DOHH2 (cell line): ENCODE data around the gene GDF7.
A peak's percentile ranks its signal among the peaks of the same experiment; 100 is the strongest.

ENCODE experiments used
- H3F3A ChIP-seq: fragments of 200-600 bp; sonication (generic), shearing (Covaris generic); 2 replicates; pipeline ENCODE4 v1.6.0; 2016; ENCODE audit warnings: antibody characterized with exemption, mild to moderate bottlenecking; ENCODE audit not compliant: control insufficient read depth, insufficient read depth
- H3K27ac ChIP-seq: fragments of 200-600 bp; sonication (generic); 2 replicates; pipeline ENCODE4 v1.5.1; 2014; ENCODE audit warnings: low read depth, mild to moderate bottlenecking, low read length, moderate library complexity
- H3K27me3 ChIP-seq: fragments of 200-600 bp; sonication (generic); 2 replicates; pipeline ENCODE4 v1.6.1; 2014; ENCODE audit warnings: mild to moderate bottlenecking, low read length, mixed read lengths; ENCODE audit not compliant: control insufficient read depth
- H3K36me3 ChIP-seq: fragments of 200-600 bp; sonication (generic); 2 replicates; pipeline ENCODE4 v1.6.1; 2014; ENCODE audit warnings: mild to moderate bottlenecking, low read length, moderate library complexity, mixed read lengths; ENCODE audit not compliant: control insufficient read depth
- H3K4me1 ChIP-seq: fragments of 200-600 bp; sonication (generic); 2 replicates; pipeline ENCODE4 v1.6.1; 2014; ENCODE audit warnings: mild to moderate bottlenecking, low read length, mixed read lengths; ENCODE audit not compliant: control insufficient read depth
- H3K4me2 ChIP-seq: fragments of 200-600 bp; sonication (generic); 2 replicates; pipeline ENCODE4 v1.6.0; 2014; ENCODE audit warnings: mild to moderate bottlenecking, low read length, moderate library complexity
- H3K4me3 ChIP-seq: fragments of 200-600 bp; sonication (generic); 2 replicates; pipeline ENCODE4 v1.5.1; 2014; ENCODE audit warnings: mild to moderate bottlenecking, low read length, mixed read lengths
- H3K79me2 ChIP-seq: fragments of 200-600 bp; sonication (generic); 2 replicates; pipeline ENCODE4 v1.6.1; 2014; ENCODE audit warnings: mild to moderate bottlenecking, low read length, mixed read lengths; ENCODE audit not compliant: control insufficient read depth
- H3K9me2 ChIP-seq: fragments of 200-600 bp; sonication (generic); replicated peaks from 2 replicates; pipeline ENCODE4 v1.6.1; 2014; ENCODE audit warnings: mild to moderate bottlenecking, low read length, mixed read lengths; ENCODE audit not compliant: control insufficient read depth
- H3K9me3 ChIP-seq: fragments of 200-600 bp; sonication (generic); 2 replicates; pipeline ENCODE4 v1.6.1; 2014; ENCODE audit warnings: antibody characterized with exemption, low read length, mixed read lengths; ENCODE audit not compliant: control insufficient read depth, insufficient read depth
- H4K20me1 ChIP-seq: fragments of 200-600 bp; sonication (generic); 2 replicates; pipeline ENCODE4 v1.6.0; 2014; ENCODE audit warnings: low read depth, mild to moderate bottlenecking, antibody characterized with exemption, low read length, moderate library complexity; ENCODE audit not compliant: control insufficient read depth, insufficient read depth
- EZH2phosphoT487 ChIP-seq: fragments of 200-600 bp; sonication (generic); IDR thresholded peaks from 2 replicates; pipeline ENCODE4 v1.6.1; 2017; ENCODE audit warnings: borderline replicate concordance, mild to moderate bottlenecking, antibody characterized with exemption, low read length, moderate library complexity, mixed read lengths
- TF ChIP-seq, protein P1 (sequence below): fragments of 200-600 bp; sonication (generic); IDR thresholded peaks from one replicate; pipeline ENCODE4 v1.5.1; 2014; ENCODE audit warnings: antibody characterized with exemption, mild to moderate bottlenecking, low read depth, low read length; ENCODE audit not compliant: poor library complexity, severe bottlenecking

Gene GDF7

DNA sequence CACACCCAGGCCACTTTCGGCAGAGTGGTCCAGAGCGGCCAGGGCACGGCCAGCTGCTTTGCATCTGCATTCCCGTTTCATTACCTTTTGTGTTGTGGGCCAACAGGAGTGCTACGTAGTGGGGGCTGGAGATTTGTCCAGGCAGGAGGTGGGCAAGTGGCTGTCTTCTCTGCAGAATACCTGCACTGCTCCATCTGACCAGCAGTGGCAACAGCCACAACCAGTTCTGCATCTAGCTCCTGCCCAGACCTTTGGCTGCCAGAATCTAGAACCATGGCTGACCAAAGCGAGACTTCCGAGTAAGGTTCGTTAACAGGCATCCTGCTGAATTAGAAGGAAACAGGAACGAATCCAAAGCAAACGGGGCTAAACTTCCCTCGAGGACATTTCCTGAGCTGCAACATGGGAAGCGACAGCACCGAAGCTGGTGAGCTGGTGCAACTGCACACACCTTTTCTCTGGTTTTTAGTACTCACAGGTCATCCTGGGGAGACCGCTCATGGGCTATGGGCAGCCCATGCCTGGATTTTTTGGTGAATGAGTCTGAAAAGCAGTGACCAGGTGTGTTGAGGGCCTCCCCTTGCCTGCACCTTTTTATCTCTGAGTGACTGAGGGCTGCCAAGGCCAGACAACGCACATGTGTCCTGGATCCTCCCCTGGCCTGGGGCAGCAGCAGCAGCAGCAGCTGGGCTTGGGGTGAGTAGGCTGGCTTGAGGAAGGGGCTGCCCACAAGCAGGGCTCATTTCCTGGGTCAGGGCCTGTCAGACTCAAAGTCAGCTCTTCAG is 10.5 kb downstream of the GDF7 start:
- Histone ChIP-seq H4K20me1 (no peaks in the 10 kb centered on the region), H3K9me3 (no peaks in the 10 kb centered on the region), H3K27ac (peak overlapping the region; percentile 93), H3K4me3 (peak overlapping the region; percentile 62), H3K27me3 (no peaks in the 10 kb centered on the region), H3K4me1 (peaks cover 66% of the 10 kb centered on the region), H3K36me3 (peaks cover 4% of the 10 kb centered on the region), H3F3A (peaks cover 26% of the 10 kb centered on the region), H3K4me2 (peak overlapping the region; percentile 80), H3K79me2 (no peaks in the 10 kb centered on the region), H3K9me2 (no peaks in the 10 kb centered on the region)
- no peak for TF ChIP-seq EZH2phosphoT487
- TF ChIP-seq, protein P1, sequence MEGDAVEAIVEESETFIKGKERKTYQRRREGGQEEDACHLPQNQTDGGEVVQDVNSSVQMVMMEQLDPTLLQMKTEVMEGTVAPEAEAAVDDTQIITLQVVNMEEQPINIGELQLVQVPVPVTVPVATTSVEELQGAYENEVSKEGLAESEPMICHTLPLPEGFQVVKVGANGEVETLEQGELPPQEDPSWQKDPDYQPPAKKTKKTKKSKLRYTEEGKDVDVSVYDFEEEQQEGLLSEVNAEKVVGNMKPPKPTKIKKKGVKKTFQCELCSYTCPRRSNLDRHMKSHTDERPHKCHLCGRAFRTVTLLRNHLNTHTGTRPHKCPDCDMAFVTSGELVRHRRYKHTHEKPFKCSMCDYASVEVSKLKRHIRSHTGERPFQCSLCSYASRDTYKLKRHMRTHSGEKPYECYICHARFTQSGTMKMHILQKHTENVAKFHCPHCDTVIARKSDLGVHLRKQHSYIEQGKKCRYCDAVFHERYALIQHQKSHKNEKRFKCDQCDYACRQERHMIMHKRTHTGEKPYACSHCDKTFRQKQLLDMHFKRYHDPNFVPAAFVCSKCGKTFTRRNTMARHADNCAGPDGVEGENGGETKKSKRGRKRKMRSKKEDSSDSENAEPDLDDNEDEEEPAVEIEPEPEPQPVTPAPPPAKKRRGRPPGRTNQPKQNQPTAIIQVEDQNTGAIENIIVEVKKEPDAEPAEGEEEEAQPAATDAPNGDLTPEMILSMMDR = peak; percentile 90

DNA sequence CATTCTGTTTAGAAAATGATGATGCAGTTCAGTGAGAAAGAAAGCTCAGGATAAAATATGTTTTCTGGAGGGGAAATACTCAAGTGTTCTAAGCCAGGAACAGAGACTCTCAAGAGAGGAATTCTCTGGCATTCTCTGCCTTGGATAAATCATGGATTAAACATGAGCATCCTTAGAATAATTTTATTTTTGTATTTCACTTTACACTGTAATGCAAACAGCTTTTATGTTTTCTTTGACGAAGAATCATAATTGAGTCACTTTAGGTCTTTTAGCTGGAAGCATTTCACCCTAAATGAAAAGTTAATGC is 11.1 kb downstream of the GDF7 start:
- Histone ChIP-seq H3K4me3 (peak overlapping the region; percentile 62), H3K4me2 (peak overlapping the region; percentile 80), H3K9me2 (no peaks in the 10 kb centered on the region), H3K4me1 (peaks cover 61% of the 10 kb centered on the region), H3K79me2 (no peaks in the 10 kb centered on the region), H4K20me1 (no peaks in the 10 kb centered on the region), H3K9me3 (no peaks in the 10 kb centered on the region), H3K27ac (peak overlapping the region; percentile 93), H3K36me3 (peaks cover 8% of the 10 kb centered on the region), H3F3A (peaks cover 26% of the 10 kb centered on the region), H3K27me3 (no peaks in the 10 kb centered on the region)
- TF ChIP-seq, protein P1 = no peak
- no peak for TF ChIP-seq EZH2phosphoT487

DNA sequence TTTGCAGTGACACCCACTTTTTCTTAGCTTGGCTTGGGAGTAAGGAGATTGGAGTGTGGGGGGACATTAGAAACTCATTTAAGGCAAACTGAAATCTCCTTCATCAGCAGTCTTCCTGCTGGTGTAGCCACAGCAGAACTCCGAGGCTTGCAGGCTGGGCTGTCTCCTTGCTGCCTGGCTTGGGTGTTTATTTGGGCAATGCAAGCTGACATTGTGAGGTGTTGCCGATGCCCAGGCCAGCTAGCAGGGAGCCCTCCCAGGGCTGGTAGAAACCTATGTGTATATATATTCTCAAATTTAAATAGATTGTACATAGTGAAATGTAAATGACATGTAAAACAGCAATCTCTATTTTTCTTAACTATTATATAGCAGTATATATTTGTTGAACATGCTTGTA is 11.8 kb downstream of the GDF7 start:
- H3K79me2 ChIP-seq = no peaks in the 10 kb centered on the region
- peak overlapping the region; percentile 80; the same call in 1 of the 2 replicates for H3K4me2 ChIP-seq
- peaks cover 10% of the 10 kb centered on the region for H3K36me3 ChIP-seq
- H3K4me3 ChIP-seq = no peak overlapping the region
- H3K9me3 ChIP-seq = no peaks in the 10 kb centered on the region
- TF ChIP-seq EZH2phosphoT487 = no peak
- TF ChIP-seq, protein P1 = no peak
- H3K27ac ChIP-seq = peak overlapping the region; percentile 93; the same call in 1 of the 2 replicates
- H4K20me1 ChIP-seq = no peaks in the 10 kb centered on the region
- H3K27me3 ChIP-seq = no peaks in the 10 kb centered on the region
- H3K4me1 ChIP-seq = peaks cover 53% of the 10 kb centered on the region
- peaks cover 26% of the 10 kb centered on the region for H3F3A ChIP-seq
- H3K9me2 ChIP-seq = no peaks in the 10 kb centered on the region
